ENCODE results near the gene TM7SF2. TPM values are rescaled to one million over a fixed set of nuclear protein-coding genes. Genes with fewer than 3 reads are reported as not detected.

Gene TM7SF2
- total and polyA plus RNA-seq, 7 experiments from 2014 or later: 15.0 to 37.8 (median 22.6) TPM

GRCh38 chr11:65078786-65079342, 32.8 kb upstream of the TM7SF2 start:
- no peaks in the 10 kb centered on the region for H3K9me3 ChIP-seq (ENCODE audit: control insufficient read depth in 2 of 3, low read length in 3 of 3)
- POLR2A ChIA-PET: interaction anchor here (0.9 kb wide), 1 partner anchor 52 kb away, joined by 3 read pairs; the partner anchor contains the start of gene SNX15
- H3K4me1 ChIP-seq (ENCODE audit: control insufficient read depth in 2 of 2, insufficient read depth in 2 of 2, low read length in 2 of 2): peaks cover 3 to 4% of the 10 kb centered on the region in 2 donors
- ATAC-seq (no peak), DNase-seq (no peak)
- CTCF ChIA-PET: interaction anchor here (2.0 kb wide), 1 partner anchor 66 kb away, joined by 6 read pairs; no protein-coding TSS in a partner anchor
- intact Hi-C loops (cut with micrococcal nuclease): loop anchor here (1.0 to 2.0 kb wide), 4 partner anchors 18 to 66 kb away; partner anchors contain the start of genes SAC3D1 (in 1 of the 2), SNX15 (in 1 of the 2) and VPS51 (in 1 of the 2)
- Mint-ChIP-seq H3K9me3 (peaks cover 0 to 5% (median 0%) of the 10 kb centered on the region in 11 donors), H3K36me3 (peaks cover 0 to 15% (median 0%) of the 10 kb centered on the region in 5 donors), H3K4me1 (peaks cover 7 to 51% (median 14%) of the 10 kb centered on the region in 7 donors), H3K4me3 (peak overlapping the region in 1 of 10 donors; percentile 48), H3K27me3 (peaks cover 0 to 2% (median 0%) of the 10 kb centered on the region in 5 donors), H3K27ac (peak overlapping the region in 3 of 9 donors; percentile 49 to 83 (median 71))
- H3K27me3 ChIP-seq (ENCODE audit: control insufficient read depth in 2 of 2, insufficient read depth in 2 of 2, low read length in 2 of 2): no peaks in the 10 kb centered on the region
- H3K27ac ChIP-seq (ENCODE audit: low read depth, low read length): no peak overlapping the region
- no peaks in the 10 kb centered on the region for H3K36me3 ChIP-seq (ENCODE audit: control insufficient read depth in 2 of 3, insufficient read depth in 3 of 3, low read length in 3 of 3)
- no peak overlapping the region for H3K4me3 ChIP-seq (ENCODE audit: low read length)

- H3K9me3 ChIP-seq (ENCODE audit: control insufficient read depth in 2 of 3, low read length in 3 of 3): no peaks in the 10 kb centered on the region
- peaks cover 0 to 26% (median 8%) of the 10 kb centered on the region in 5 donors for H3K36me3 Mint-ChIP-seq
- H3K4me3 ChIP-seq (ENCODE audit: low read length): peak overlapping the region; percentile 61
- ChIA-PET CTCF (interaction anchor here (0.7 to 1.3 kb wide), 4 partner anchors 11 to 69 kb away, joined by 3 to 6 read pairs (median 3); partner anchors contain the start of gene ARL2), POLR2A (interaction anchor here (0.7 to 2.2 kb wide), 9 partner anchors 13 to 194 kb away, joined by 3 to 11 read pairs (median 3); partner anchors contain the start of genes ARL2, TM7SF2, VPS51 and ZNHIT2)
- peaks cover 0 to 4% (median 0%) of the 10 kb centered on the region in 5 donors for H3K27me3 Mint-ChIP-seq
- H3K4me3 Mint-ChIP-seq: peak overlapping the region; percentile 88 to 99 (median 93)
- intact Hi-C loops (cut with micrococcal nuclease): loop anchor here in 1 of 2 donors (10.0 kb wide), 1 partner anchor 238 kb away; the partner anchor contains the start of gene CDC42BPG
- H3K27me3 ChIP-seq (ENCODE audit: control insufficient read depth in 2 of 2, insufficient read depth in 2 of 2, low read length in 2 of 2): no peaks in the 10 kb centered on the region
- H3K9me3 Mint-ChIP-seq: peaks cover 0 to 10% (median 0%) of the 10 kb centered on the region in 11 donors
- DNase-seq (no peak), ATAC-seq (no peak)
- H3K27ac Mint-ChIP-seq: peak overlapping the region; percentile 94 to 99 (median 97)
- H3K4me1 Mint-ChIP-seq: peaks cover 22 to 56% (median 30%) of the 10 kb centered on the region in 7 donors
- H3K27ac ChIP-seq (ENCODE audit: low read depth, low read length): peak overlapping the region; percentile 86
- peaks cover 0 to 29% (median 11%) of the 10 kb centered on the region in 3 experiments for H3K36me3 ChIP-seq (ENCODE audit: control insufficient read depth in 2 of 3, insufficient read depth in 3 of 3, low read length in 3 of 3)
- H3K4me1 ChIP-seq (ENCODE audit: control insufficient read depth in 2 of 2, insufficient read depth in 2 of 2, low read length in 2 of 2): peaks cover 13 to 14% of the 10 kb centered on the region in 2 donors
Measured at GRCh38 chr11:65083134-65083833, 28.4 kb upstream of the TM7SF2 start.

DNA sequence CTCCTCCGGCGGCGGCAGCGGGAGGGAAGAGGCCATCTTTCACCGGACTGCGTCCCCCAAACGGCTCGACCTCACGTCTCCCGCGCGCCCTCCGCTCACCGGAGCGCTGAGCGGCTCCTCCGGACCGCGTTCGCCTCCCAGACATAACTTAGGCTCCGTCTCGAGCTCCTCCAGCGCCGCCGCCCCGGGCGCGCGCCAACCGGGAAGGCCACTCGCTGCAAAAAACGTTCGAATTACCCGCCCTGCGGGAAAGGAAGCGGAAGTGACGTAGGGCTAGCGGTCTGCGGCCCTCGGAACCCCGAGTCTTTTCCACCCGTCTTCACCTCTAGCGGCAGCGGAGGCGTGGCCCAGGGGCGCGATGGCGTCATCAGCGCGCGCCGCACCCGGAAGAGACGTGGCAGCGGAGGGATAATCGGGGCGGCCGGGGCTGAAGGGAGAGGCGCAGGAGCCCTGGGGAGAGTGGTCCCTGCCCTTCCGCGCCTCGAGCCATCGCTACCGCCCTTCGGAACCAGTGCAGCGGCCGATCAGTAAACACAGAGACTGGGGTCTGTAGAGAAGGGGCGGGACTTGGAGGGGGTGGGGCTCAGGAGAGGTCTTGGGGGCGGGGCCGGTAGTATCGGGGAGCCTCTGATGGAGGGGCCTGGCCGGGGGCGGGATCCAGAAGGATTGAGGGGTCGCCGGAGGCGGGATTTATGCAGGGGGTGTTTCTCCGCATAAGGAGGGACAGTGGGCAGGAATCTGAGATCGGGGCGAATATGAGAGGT, 27.7 kb upstream of the TM7SF2 start, which contains the start of the genes CDCA5 and ZFPL1:
Gene CDCA5 (minus strand): TSS at position 207 of the 764 bp plus-strand sequence. CDS start 62 bp downstream, at position 145.
Gene ZFPL1 (plus strand): TSS at position 389 of the 764 bp plus-strand sequence. CDS start 477 bp downstream, outside the sequence.
- H3K36me3 Mint-ChIP-seq: peaks cover 0 to 26% (median 14%) of the 10 kb centered on the region in 5 donors
- peaks cover 0 to 10% (median 0%) of the 10 kb centered on the region in 11 donors for H3K9me3 Mint-ChIP-seq
- Histone ChIP-seq H3K4me3 (ENCODE audit: low read length) (peak within 1 kb of the TSS; percentile 61), H3K27me3 (ENCODE audit: control insufficient read depth in 2 of 2, insufficient read depth in 2 of 2, low read length in 2 of 2) (no peaks in the 10 kb centered on the region), H3K4me1 (ENCODE audit: control insufficient read depth in 2 of 2, insufficient read depth in 2 of 2, low read length in 2 of 2) (peaks cover 13 to 14% of the 10 kb centered on the region in 2 donors), H3K27ac (ENCODE audit: low read depth, low read length) (peak within 1 kb of the TSS; percentile 86), H3K36me3 (ENCODE audit: control insufficient read depth in 2 of 3, insufficient read depth in 3 of 3, low read length in 3 of 3) (peaks cover 0 to 36% (median 11%) of the 10 kb centered on the region in 3 experiments), H3K9me3 (ENCODE audit: control insufficient read depth in 2 of 3, low read length in 3 of 3) (no peaks in the 10 kb centered on the region)
- intact Hi-C loops (cut with micrococcal nuclease): loop anchor here (1.0 to 10.0 kb wide), 14 partner anchors 12 to 239 kb away; partner anchors contain the start of genes FAU (in 2 of the 2), MRPL49 (in 2 of the 2), PPP2R5B (in 2 of the 2) and SNX15 (in 2 of the 2)
- CTCF ChIA-PET: interaction anchor here (1.3 kb wide), 1 partner anchor 34 kb away, joined by 3 read pairs; no protein-coding TSS in a partner anchor
- H3K27me3 Mint-ChIP-seq: peaks cover 0 to 4% (median 0%) of the 10 kb centered on the region in 5 donors
- peak; percentile 96 for ATAC-seq
- H3K27ac Mint-ChIP-seq: peak within 1 kb of the TSS; percentile 94 to 99 (median 97)
- peaks cover 20 to 49% (median 27%) of the 10 kb centered on the region in 7 donors for H3K4me1 Mint-ChIP-seq
- peak within 1 kb of the TSS; percentile 88 to 99 (median 93) for H3K4me3 Mint-ChIP-seq
- peak; percentile 94 to 98 (median 97) for DNase-seq
- POLR2A ChIA-PET: interaction anchor here (0.7 to 1.6 kb wide), 6 partner anchors 12 to 194 kb away, joined by 3 to 4 read pairs (median 4); partner anchors contain the start of genes ARL2, TM7SF2 and VPS51

- Mint-ChIP-seq H3K36me3 (peaks cover 0 to 29% (median 17%) of the 10 kb centered on the region in 5 donors), H3K27me3 (peaks cover 0 to 4% (median 0%) of the 10 kb centered on the region in 5 donors), H3K4me3 (peak overlapping the region; percentile 88 to 99 (median 93)), H3K27ac (peak overlapping the region; percentile 94 to 99 (median 97)), H3K4me1 (peaks cover 20 to 46% (median 27%) of the 10 kb centered on the region in 7 donors), H3K9me3 (peaks cover 0 to 10% (median 0%) of the 10 kb centered on the region in 11 donors)
- POLR2A ChIA-PET: interaction anchor here (0.8 to 3.2 kb wide), 7 partner anchors 10 to 56 kb away, joined by 3 to 22 read pairs (median 5); partner anchors contain the start of genes FAU, MRPL49, SYVN1 and VPS51
- ATAC-seq: no peak
- peaks cover 0 to 43% (median 11%) of the 10 kb centered on the region in 3 experiments for H3K36me3 ChIP-seq (ENCODE audit: control insufficient read depth in 2 of 3, insufficient read depth in 3 of 3, low read length in 3 of 3)
- peak overlapping the region; percentile 86 for H3K27ac ChIP-seq (ENCODE audit: low read depth, low read length)
- CTCF ChIA-PET: interaction anchor here (0.8 to 1.4 kb wide), 3 partner anchors 15 to 71 kb away, joined by 3 to 7 read pairs (median 4); partner anchors contain the start of gene ARL2
- DNase-seq: no peak
- H3K4me1 ChIP-seq (ENCODE audit: control insufficient read depth in 2 of 2, insufficient read depth in 2 of 2, low read length in 2 of 2): peaks cover 13 to 14% of the 10 kb centered on the region in 2 donors
- H3K27me3 ChIP-seq (ENCODE audit: control insufficient read depth in 2 of 2, insufficient read depth in 2 of 2, low read length in 2 of 2): no peaks in the 10 kb centered on the region
- intact Hi-C loops (cut with micrococcal nuclease): loop anchor here (1.0 to 10.0 kb wide), 14 partner anchors 12 to 240 kb away; partner anchors contain the start of genes FAU (in 2 of the 2), MRPL49 (in 2 of the 2), PPP2R5B (in 2 of the 2) and SNX15 (in 2 of the 2)
- H3K9me3 ChIP-seq (ENCODE audit: control insufficient read depth in 2 of 3, low read length in 3 of 3): no peaks in the 10 kb centered on the region
- H3K4me3 ChIP-seq (ENCODE audit: low read length): peak overlapping the region; percentile 61
Measured at GRCh38 chr11:65084598-65085375, 26.9 kb upstream of the TM7SF2 start.

DNA sequence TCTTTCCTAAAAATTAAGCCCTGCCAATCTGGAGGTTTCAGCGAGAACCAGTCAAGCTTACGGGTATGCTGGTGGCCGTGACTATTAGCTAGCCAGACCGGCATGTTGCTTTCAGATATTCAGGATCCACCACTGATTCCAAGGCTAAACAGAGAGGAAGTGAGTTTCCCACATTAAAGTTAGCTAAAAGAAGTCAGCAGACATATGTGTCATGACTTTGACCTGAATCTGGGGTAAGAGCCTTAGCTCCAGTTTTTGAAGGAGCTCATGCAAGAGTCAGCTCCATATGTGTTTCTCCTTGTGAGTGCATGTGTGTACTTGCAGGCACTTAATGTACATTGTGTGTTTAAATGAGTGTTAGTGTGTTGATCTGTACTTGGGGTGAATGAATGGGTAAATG, 26.2 kb upstream of the TM7SF2 start:
- H3K4me3 ChIP-seq (ENCODE audit: low read length): no peak overlapping the region
- Mint-ChIP-seq H3K27ac (peak overlapping the region; percentile 9 to 99 (median 97)), H3K4me1 (peaks cover 20 to 43% (median 27%) of the 10 kb centered on the region in 7 donors), H3K9me3 (peaks cover 0 to 9% (median 0%) of the 10 kb centered on the region in 11 donors), H3K4me3 (peak overlapping the region; percentile 88 to 99 (median 93)), H3K36me3 (peaks cover 0 to 26% (median 17%) of the 10 kb centered on the region in 5 donors), H3K27me3 (peaks cover 0 to 4% (median 0%) of the 10 kb centered on the region in 5 donors)
- ATAC-seq (no peak), DNase-seq (no peak)
- intact Hi-C loops (cut with micrococcal nuclease): loop anchor here in 1 of 2 donors (10.0 kb wide), 1 partner anchor 241 kb away; the partner anchor contains the start of gene CDC42BPG
- peaks cover 13 to 14% of the 10 kb centered on the region in 2 donors for H3K4me1 ChIP-seq (ENCODE audit: control insufficient read depth in 2 of 2, insufficient read depth in 2 of 2, low read length in 2 of 2)
- peaks cover 0 to 43% (median 11%) of the 10 kb centered on the region in 3 experiments for H3K36me3 ChIP-seq (ENCODE audit: control insufficient read depth in 2 of 3, insufficient read depth in 3 of 3, low read length in 3 of 3)
- ChIA-PET POLR2A (interaction anchor here (0.7 to 3.2 kb wide), 8 partner anchors 10 to 71 kb away, joined by 3 to 22 read pairs (median 4); partner anchors contain the start of genes FAU, MRPL49, SYVN1 and VPS51), CTCF (interaction anchor here (0.8 to 1.4 kb wide), 3 partner anchors 14 to 71 kb away, joined by 3 to 7 read pairs (median 4); partner anchors contain the start of gene ARL2)
- H3K27ac ChIP-seq (ENCODE audit: low read depth, low read length): peak overlapping the region; percentile 86
- H3K9me3 ChIP-seq (ENCODE audit: control insufficient read depth in 2 of 3, low read length in 3 of 3): no peaks in the 10 kb centered on the region
- no peaks in the 10 kb centered on the region for H3K27me3 ChIP-seq (ENCODE audit: control insufficient read depth in 2 of 2, insufficient read depth in 2 of 2, low read length in 2 of 2)
